C1 segment of cervical spinal cord (tissue), 14 donors: ENCODE data around the gene CNTNAP2.

Experiments used
- DNase-seq, 14 donors: peaks; one replicate each; lab custom pipeline; 2025; lab: John Stamatoyannopoulos, UW

Gene CNTNAP2

GRCh38 chr7:147635288-147635687 is 1518.7 kb downstream of the CNTNAP2 start:
- DNase-seq, result no peak

GRCh38 chr7:147636553-147636952 is 1520.0 kb downstream of the CNTNAP2 start:
- no peak for DNase-seq

- no peak for DNase-seq
These were observed 1522.0 kb downstream of the CNTNAP2 start for GRCh38 chr7:147638566-147638965.

- DNase-seq, result peak in 8 of 14 donors; percentile 2 to 43 (median 20)
These were observed 1522.4 kb downstream of the CNTNAP2 start for GRCh38 chr7:147639037-147639436.

GRCh38 chr7:147639751-147640150 is 1523.2 kb downstream of the CNTNAP2 start:
- DNase-seq, result no peak

GRCh38 chr7:147640821-147641220 is 1524.2 kb downstream of the CNTNAP2 start:
- DNase-seq, result no peak

GRCh38 chr7:147646568-147646967 is 1530.0 kb downstream of the CNTNAP2 start:
- no peak for DNase-seq

- DNase-seq, result peak in 1 of 14 donors; percentile 1
These were observed 1534.4 kb downstream of the CNTNAP2 start for GRCh38 chr7:147650991-147651390.

GRCh38 chr7:147651601-147652000 is 1535.0 kb downstream of the CNTNAP2 start:
- DNase-seq, result peak in 1 of 14 donors; percentile 12

GRCh38 chr7:147653456-147653855 is 1536.9 kb downstream of the CNTNAP2 start:
- no peak for DNase-seq

GRCh38 chr7:147658392-147658967 is 1541.9 kb downstream of the CNTNAP2 start:
- peak in 2 of 14 donors; percentile 12 to 66 for DNase-seq

- DNase-seq, result no peak
These were observed 1542.7 kb downstream of the CNTNAP2 start for GRCh38 chr7:147659036-147659995.

- DNase-seq, result no peak
These were observed 1547.9 kb downstream of the CNTNAP2 start for GRCh38 chr7:147664541-147664940.

- no peak for DNase-seq
These were observed 1554.2 kb downstream of the CNTNAP2 start for GRCh38 chr7:147670759-147671158.

GRCh38 chr7:147674705-147675104 is 1558.1 kb downstream of the CNTNAP2 start:
- DNase-seq, result no peak

GRCh38 chr7:147678943-147679342 is 1562.3 kb downstream of the CNTNAP2 start:
- no peak for DNase-seq

- no peak for DNase-seq
These were observed 1564.9 kb downstream of the CNTNAP2 start for GRCh38 chr7:147681530-147681929.

- DNase-seq, result no peak
These were observed 1584.1 kb downstream of the CNTNAP2 start for GRCh38 chr7:147700702-147701101.

GRCh38 chr7:147707926-147708325 is 1591.3 kb downstream of the CNTNAP2 start:
- DNase-seq, result no peak

GRCh38 chr7:147708871-147709270 is 1592.3 kb downstream of the CNTNAP2 start:
- no peak for DNase-seq

GRCh38 chr7:147711447-147711846 is 1594.8 kb downstream of the CNTNAP2 start:
- no peak for DNase-seq

GRCh38 chr7:147721962-147722830 is 1605.6 kb downstream of the CNTNAP2 start:
- no peak for DNase-seq
